Measurements from ENCODE around the gene ANKRD13D. TPM values are rescaled to one million over a fixed set of nuclear protein-coding genes. Genes with fewer than 3 reads are reported as not detected.

The ANKRD13D gene
- total RNA-seq, 4 donors from 2014 or later, result 5.8 to 10.6 (median 9.7) TPM

DNA sequence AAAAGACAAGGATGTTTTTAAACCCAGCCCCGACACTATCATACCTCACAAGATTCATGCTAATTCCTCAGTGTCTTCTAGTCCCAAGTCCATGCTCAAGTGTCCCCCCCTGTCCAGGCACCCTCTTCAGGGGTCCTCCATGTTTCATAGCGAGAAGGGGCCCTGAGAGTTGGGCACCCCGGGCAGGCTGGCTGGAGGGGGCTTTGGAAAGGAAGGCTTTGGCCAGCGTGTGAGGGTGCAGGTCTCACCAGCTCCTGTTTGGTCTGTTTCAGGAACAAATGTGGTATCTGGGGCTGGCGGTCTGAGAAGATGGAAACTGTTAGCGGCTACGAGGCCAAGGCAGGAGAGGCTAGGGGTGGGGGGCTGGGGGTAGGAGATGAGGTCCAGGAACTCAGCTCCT, 9.7 kb downstream of the ANKRD13D start:
- ATAC-seq, result no peak
- Histone ChIP-seq H3K27ac (no peak overlapping the region), H3K4me1 (peaks cover 14% of the 10 kb centered on the region in 2 donors), H3K27me3 (no peaks in the 10 kb centered on the region), H3K4me3 (no peak overlapping the region), H3K36me3 (peaks cover 0 to 11% of the 10 kb centered on the region in 2 donors), H3K9me3 (no peaks in the 10 kb centered on the region)
- TF ChIP-seq POLR2A (IDR thresholded peaks at IDR 0.05), result no peak
- TF ChIP-seq, protein P1, sequence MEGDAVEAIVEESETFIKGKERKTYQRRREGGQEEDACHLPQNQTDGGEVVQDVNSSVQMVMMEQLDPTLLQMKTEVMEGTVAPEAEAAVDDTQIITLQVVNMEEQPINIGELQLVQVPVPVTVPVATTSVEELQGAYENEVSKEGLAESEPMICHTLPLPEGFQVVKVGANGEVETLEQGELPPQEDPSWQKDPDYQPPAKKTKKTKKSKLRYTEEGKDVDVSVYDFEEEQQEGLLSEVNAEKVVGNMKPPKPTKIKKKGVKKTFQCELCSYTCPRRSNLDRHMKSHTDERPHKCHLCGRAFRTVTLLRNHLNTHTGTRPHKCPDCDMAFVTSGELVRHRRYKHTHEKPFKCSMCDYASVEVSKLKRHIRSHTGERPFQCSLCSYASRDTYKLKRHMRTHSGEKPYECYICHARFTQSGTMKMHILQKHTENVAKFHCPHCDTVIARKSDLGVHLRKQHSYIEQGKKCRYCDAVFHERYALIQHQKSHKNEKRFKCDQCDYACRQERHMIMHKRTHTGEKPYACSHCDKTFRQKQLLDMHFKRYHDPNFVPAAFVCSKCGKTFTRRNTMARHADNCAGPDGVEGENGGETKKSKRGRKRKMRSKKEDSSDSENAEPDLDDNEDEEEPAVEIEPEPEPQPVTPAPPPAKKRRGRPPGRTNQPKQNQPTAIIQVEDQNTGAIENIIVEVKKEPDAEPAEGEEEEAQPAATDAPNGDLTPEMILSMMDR (IDR thresholded peaks at IDR 0.05 in 4 of 5, conservative IDR thresholded peaks at IDR 0.05 in 1 of 5), result no peak
- no peak for DNase-seq
- intact Hi-C loops (cut with DNase I; ENCODE audit: low total_unique reads) (no loop called here), in situ Hi-C loops (cut with MboI; ENCODE audit: low sequenced_read_pairs in 4 of 4) (no loop called here)

DNA sequence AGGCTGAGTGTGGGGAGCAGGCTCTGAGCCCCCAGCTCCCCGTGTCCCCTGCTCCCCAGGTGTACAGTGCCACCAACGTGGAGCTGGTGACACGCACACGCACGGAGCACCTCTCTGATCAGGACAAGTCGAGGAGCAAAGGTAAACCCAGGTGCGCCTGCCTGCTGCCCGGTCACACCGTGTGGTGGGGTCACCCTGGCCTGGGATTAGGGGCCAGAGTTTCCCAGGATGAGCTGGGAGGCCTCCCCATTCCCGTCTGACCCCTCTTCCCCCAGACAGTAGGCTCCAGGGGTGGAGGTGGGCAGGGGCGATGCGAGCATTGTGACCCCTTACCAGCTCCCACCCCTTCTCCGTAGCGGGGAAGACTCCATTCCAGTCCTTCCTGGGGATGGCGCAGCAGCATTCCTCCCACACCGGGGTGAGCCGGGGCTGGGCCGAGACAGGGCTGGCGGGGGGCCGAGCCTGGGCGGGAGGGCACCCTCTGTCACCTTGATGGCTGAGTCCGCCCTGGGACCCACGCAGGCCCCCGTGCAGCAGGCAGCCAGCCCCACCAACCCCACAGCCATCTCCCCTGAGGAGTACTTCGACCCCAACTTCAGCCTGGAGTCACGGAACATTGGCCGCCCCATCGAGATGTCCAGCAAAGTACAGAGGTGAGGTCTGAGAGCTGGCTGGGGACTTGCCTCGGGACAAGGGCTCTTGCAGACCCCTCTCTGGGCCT, 10.5 kb downstream of the ANKRD13D start:
- in situ Hi-C loops (cut with MboI; ENCODE audit: low sequenced_read_pairs in 4 of 4) (no loop called here), intact Hi-C loops (cut with DNase I; ENCODE audit: low total_unique reads) (loop anchor here (5.0 kb wide), 1 partner anchor 32 kb away; the partner anchor contains the start of gene GRK2)
- Histone ChIP-seq H3K27ac (no peak overlapping the region), H3K4me3 (no peak overlapping the region), H3K4me1 (peaks cover 19 to 22% of the 10 kb centered on the region in 2 donors), H3K9me3 (no peaks in the 10 kb centered on the region), H3K36me3 (peaks cover 0 to 11% of the 10 kb centered on the region in 2 donors), H3K27me3 (no peaks in the 10 kb centered on the region)
- DNase-seq (no peak), ATAC-seq (no peak)
- TF ChIP-seq POLR2A (IDR thresholded peaks at IDR 0.05), result no peak
- TF ChIP-seq, protein P1 (IDR thresholded peaks at IDR 0.05 in 4 of 5, conservative IDR thresholded peaks at IDR 0.05 in 1 of 5), result no peak

DNA sequence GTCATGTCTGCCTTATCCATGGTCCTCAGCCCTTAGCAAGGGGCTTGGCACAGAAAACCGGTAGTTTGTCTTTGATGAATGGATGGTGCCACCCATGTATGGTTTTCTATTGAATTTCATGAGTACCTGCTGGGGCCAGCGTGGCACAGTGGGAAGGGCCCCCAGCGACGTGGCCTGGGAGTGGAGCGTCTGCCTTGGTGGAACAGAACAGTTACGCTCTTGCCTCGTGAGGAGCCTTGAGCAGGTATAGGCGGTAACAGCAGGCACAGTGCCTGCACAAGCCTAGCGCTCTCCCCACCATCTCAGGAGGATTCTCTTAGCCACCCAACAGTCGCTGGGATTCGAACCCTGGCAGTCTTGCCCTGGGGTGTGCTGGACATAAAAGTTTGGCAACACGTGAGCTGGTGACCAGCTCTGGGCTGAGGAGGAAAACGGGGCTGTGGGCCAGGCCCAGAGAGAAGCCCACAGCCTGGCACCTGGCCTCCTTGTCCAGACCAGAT, 11.2 kb downstream of the ANKRD13D start:
- Histone ChIP-seq H3K27me3 (no peaks in the 10 kb centered on the region), H3K36me3 (peaks cover 0 to 11% of the 10 kb centered on the region in 2 donors), H3K4me3 (no peak overlapping the region), H3K4me1 (peaks cover 20 to 25% of the 10 kb centered on the region in 2 donors), H3K27ac (no peak overlapping the region), H3K9me3 (no peaks in the 10 kb centered on the region)
- ATAC-seq (no peak), DNase-seq (no peak)
- TF ChIP-seq, protein P1 (IDR thresholded peaks at IDR 0.05 in 4 of 5, conservative IDR thresholded peaks at IDR 0.05 in 1 of 5), result no peak
- no peak for TF ChIP-seq POLR2A (IDR thresholded peaks at IDR 0.05)
- in situ Hi-C loops (cut with MboI; ENCODE audit: low sequenced_read_pairs in 4 of 4) (no loop called here), intact Hi-C loops (cut with DNase I; ENCODE audit: low total_unique reads) (loop anchor here (5.0 kb wide), 1 partner anchor 33 kb away; the partner anchor contains the start of gene GRK2)

DNA sequence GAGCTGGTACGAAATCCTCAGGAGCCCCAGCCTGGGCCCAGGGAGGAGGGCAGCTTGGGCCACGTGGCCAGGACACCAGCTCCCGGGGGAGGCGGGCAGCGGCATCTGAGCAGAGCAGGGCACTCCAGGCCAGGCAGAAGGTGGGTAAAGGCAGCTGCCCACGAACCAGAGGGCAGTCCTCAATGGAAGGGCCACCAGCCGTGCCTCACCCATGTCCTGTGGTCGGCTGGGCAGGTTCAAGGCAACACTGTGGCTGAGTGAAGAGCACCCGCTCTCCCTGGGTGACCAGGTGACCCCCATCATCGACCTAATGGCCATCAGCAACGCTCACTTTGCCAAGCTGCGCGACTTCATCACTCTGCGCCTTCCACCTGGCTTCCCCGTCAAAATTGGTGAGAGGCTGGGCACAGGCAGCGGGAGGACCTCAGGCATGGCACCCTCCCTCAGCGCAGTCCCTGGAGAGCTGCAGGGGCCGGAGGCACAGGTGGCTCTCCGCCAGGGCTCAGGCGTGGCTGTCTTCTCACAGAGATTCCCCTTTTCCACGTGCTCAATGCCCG, 11.7 kb downstream of the ANKRD13D start:
- Histone ChIP-seq H3K36me3 (peaks cover 0 to 11% of the 10 kb centered on the region in 2 donors), H3K4me3 (no peak overlapping the region), H3K27me3 (no peaks in the 10 kb centered on the region), H3K4me1 (peaks cover 20 to 25% of the 10 kb centered on the region in 2 donors), H3K27ac (no peak overlapping the region), H3K9me3 (no peaks in the 10 kb centered on the region)
- no peak for ATAC-seq
- no peak for TF ChIP-seq POLR2A (IDR thresholded peaks at IDR 0.05)
- TF ChIP-seq, protein P1 (IDR thresholded peaks at IDR 0.05 in 4 of 5, conservative IDR thresholded peaks at IDR 0.05 in 1 of 5), result no peak
- in situ Hi-C loops (cut with MboI; ENCODE audit: low sequenced_read_pairs in 4 of 4), result no loop called here
- intact Hi-C loops (cut with DNase I; ENCODE audit: low total_unique reads), result loop anchor here (5.0 kb wide), 1 partner anchor 34 kb away; the partner anchor contains the start of gene GRK2
- peak in 1 of 2 donors; percentile 10 for DNase-seq

Measured in gastrocnemius medialis (tissue), 4 donors.